ENCODE results near the gene PFKP.

PFKP gene

DNA sequence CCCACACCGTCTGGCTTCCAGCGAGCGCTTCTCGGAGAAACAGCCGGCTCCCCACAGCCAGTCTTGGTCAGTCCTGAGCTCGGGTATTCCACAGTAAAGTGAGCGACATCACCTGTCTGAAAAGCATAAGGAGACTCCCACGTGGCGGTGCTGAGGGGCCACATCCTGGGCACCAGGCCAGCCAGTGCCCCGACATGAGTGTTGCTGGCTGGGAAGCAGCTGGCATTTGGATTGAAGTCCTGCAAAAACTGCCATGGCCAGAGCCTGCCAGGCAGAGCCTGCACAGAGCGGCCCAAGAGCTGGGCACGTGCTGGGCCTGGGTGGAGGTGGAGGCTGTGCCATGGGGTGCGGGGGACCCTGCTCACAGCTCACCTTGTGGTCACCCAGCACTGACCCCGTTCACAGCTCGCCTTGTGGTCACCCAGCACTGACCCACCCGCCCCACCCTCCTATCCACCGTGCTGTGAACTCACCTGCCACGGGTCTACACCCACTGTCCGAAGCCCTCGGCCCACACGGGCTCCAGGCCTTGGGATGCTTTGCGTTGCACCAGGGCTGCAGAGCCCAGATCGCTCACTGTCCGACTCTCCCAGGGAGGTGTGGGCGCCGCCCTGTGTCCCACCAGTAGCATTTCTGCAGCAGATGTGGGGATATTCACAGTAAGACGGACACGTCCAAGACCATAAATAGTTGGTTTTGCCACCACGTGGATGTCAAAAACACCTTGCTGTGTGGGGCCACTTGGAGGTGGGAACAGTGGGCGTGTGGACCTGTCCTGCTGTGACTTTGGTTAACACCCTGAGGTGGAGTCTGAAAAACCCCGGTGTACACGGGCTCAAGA lies 56.4 kb downstream of the PFKP start:
- H3K4me2 ChIP-seq (ENCODE audit: low read depth, low read length), result no peak overlapping the region
- no peaks in the 10 kb centered on the region for H3K27me3 ChIP-seq (replicated peaks; ENCODE audit: insufficient read depth, low read length)
- H3K9ac ChIP-seq (ENCODE audit: low read length), result no peak overlapping the region
- H2AFZ ChIP-seq (ENCODE audit: low read length), result no peak overlapping the region
- H3K9me3 ChIP-seq (replicated peaks; ENCODE audit: insufficient read depth, low read length), result no peaks in the 10 kb centered on the region
- H3K4me1 ChIP-seq (ENCODE audit: low read length), result no peaks in the 10 kb centered on the region
- H3K79me2 ChIP-seq (ENCODE audit: low read length), result no peaks in the 10 kb centered on the region
- H3K9me2 ChIP-seq (replicated peaks; ENCODE audit: insufficient read depth, low read length), result no peaks in the 10 kb centered on the region
- no peak for TF ChIP-seq EZH2 (optimal IDR thresholded peaks at IDR 0.05; ENCODE audit: low read depth, low read length)
- no peak for TF ChIP-seq EZH2phosphoT487 (IDR thresholded peaks at IDR 0.05; ENCODE audit: low read length)
- TF ChIP-seq, protein P1, sequence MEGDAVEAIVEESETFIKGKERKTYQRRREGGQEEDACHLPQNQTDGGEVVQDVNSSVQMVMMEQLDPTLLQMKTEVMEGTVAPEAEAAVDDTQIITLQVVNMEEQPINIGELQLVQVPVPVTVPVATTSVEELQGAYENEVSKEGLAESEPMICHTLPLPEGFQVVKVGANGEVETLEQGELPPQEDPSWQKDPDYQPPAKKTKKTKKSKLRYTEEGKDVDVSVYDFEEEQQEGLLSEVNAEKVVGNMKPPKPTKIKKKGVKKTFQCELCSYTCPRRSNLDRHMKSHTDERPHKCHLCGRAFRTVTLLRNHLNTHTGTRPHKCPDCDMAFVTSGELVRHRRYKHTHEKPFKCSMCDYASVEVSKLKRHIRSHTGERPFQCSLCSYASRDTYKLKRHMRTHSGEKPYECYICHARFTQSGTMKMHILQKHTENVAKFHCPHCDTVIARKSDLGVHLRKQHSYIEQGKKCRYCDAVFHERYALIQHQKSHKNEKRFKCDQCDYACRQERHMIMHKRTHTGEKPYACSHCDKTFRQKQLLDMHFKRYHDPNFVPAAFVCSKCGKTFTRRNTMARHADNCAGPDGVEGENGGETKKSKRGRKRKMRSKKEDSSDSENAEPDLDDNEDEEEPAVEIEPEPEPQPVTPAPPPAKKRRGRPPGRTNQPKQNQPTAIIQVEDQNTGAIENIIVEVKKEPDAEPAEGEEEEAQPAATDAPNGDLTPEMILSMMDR (IDR thresholded peaks at IDR 0.05; ENCODE audit: low read length), result no peak
- no peak for DNase-seq
- no peak overlapping the region for H3K27ac ChIP-seq (ENCODE audit: low read length)
- no peaks in the 10 kb centered on the region for H4K20me1 ChIP-seq (ENCODE audit: insufficient read depth, low read length)
- no peak overlapping the region for H3K4me3 ChIP-seq (ENCODE audit: low read length)
- H3F3A ChIP-seq (ENCODE audit: insufficient read depth, low read length), result no peaks in the 10 kb centered on the region
- no peaks in the 10 kb centered on the region for H3K36me3 ChIP-seq (replicated peaks; ENCODE audit: insufficient read depth, low read length)

DNA sequence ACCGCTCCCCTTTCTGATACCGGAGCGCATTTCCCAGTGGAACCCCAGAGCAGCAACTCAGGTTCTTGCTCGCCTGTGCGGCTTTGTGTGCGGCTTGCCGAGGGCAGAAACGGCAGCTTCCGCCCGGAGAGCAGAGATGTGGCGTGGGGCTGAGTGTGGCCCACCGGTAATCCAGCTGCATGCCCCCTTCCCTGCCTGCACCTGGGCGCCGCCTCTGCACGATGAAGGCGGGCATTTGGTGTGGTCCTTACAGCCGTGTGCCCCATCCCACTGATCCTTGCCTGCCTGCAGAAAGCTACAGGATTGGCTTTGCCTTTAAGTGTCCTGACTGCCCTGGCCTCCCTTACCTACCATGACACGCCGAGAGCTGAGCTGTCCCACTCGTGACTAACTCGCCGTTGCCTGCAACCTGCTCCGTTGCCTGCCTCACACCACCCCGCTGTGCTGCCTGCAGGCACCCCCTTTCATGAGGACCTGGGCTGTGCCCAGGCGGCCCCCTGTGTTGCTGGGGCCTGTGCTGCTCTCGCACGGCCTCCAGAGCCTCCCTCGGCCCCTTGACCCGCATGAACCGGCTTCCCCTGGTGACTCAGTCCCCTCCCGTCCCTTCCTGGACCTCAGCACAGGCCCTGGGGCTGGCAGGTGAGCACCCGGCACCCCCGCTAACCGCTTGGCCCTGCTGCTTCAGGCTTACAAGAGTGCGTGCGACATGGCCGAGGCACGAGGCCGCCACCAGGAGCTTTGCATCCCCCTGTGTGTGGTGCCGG lies 57.2 kb downstream of the PFKP start:
- TF ChIP-seq EZH2 (optimal IDR thresholded peaks at IDR 0.05; ENCODE audit: low read depth, low read length) (no peak), EZH2phosphoT487 (IDR thresholded peaks at IDR 0.05; ENCODE audit: low read length) (no peak)
- TF ChIP-seq, protein P1 (IDR thresholded peaks at IDR 0.05; ENCODE audit: low read length), result no peak
- H3K27ac ChIP-seq (ENCODE audit: low read length), result no peak overlapping the region
- no peaks in the 10 kb centered on the region for H3K36me3 ChIP-seq (replicated peaks; ENCODE audit: insufficient read depth, low read length)
- DNase-seq, result no peak
- no peaks in the 10 kb centered on the region for H3F3A ChIP-seq (ENCODE audit: insufficient read depth, low read length)
- H3K9me2 ChIP-seq (replicated peaks; ENCODE audit: insufficient read depth, low read length), result no peaks in the 10 kb centered on the region
- H3K4me1 ChIP-seq (ENCODE audit: low read length), result no peaks in the 10 kb centered on the region
- H3K4me2 ChIP-seq (ENCODE audit: low read depth, low read length), result no peak overlapping the region
- no peak overlapping the region for H3K9ac ChIP-seq (ENCODE audit: low read length)
- H3K27me3 ChIP-seq (replicated peaks; ENCODE audit: insufficient read depth, low read length), result no peaks in the 10 kb centered on the region
- no peaks in the 10 kb centered on the region for H3K9me3 ChIP-seq (replicated peaks; ENCODE audit: insufficient read depth, low read length)
- H3K79me2 ChIP-seq (ENCODE audit: low read length), result no peaks in the 10 kb centered on the region
- no peak overlapping the region for H2AFZ ChIP-seq (ENCODE audit: low read length)
- no peak overlapping the region for H3K4me3 ChIP-seq (ENCODE audit: low read length)
- H4K20me1 ChIP-seq (ENCODE audit: insufficient read depth, low read length), result no peaks in the 10 kb centered on the region

DNA sequence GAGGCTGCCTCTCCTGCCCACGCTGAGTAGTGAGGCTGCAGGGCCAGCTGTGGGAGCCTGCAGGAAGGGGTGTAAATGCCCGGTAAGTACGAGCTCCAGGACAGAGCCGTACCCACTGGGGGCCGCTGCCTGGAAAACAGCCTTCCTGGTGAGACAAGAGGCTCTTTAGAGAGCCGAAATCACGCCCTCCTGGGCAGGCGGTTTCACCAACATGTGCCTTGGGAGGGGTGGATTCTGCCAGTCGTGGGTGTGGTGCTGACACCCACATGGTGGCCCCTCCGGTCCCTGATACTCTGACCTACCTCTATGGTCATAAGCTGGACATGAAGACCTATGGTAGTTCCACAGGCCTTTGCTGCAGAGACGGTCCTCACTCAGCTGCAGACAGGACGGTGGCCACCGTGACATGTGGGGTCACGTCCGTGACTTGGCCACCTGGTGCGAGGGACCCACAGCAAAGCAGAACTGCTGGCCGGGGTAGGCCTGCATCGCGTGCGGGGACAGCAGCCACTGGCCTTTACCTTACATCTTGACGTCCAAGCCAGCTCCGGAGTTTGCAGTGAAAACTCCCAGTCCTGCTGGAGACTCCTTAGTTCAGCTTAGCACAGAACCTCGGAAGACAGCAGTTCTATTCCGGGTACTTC lies 58.3 kb downstream of the PFKP start:
- Histone ChIP-seq H3K36me3 (replicated peaks; ENCODE audit: insufficient read depth, low read length) (no peaks in the 10 kb centered on the region), H3F3A (ENCODE audit: insufficient read depth, low read length) (no peaks in the 10 kb centered on the region), H3K27ac (ENCODE audit: low read length) (no peak overlapping the region)

More for the DNA sequence above, 58.3 kb downstream of the PFKP start:
- Histone ChIP-seq H3K4me2 (ENCODE audit: low read depth, low read length) (no peak overlapping the region), H3K79me2 (ENCODE audit: low read length) (no peaks in the 10 kb centered on the region), H3K4me3 (ENCODE audit: low read length) (no peak overlapping the region), H3K9me2 (replicated peaks; ENCODE audit: insufficient read depth, low read length) (no peaks in the 10 kb centered on the region), H3K4me1 (ENCODE audit: low read length) (no peaks in the 10 kb centered on the region), H4K20me1 (ENCODE audit: insufficient read depth, low read length) (no peaks in the 10 kb centered on the region), H3K9me3 (replicated peaks; ENCODE audit: insufficient read depth, low read length) (no peaks in the 10 kb centered on the region), H3K27me3 (replicated peaks; ENCODE audit: insufficient read depth, low read length) (no peaks in the 10 kb centered on the region), H3K9ac (ENCODE audit: low read length) (no peak overlapping the region), H2AFZ (ENCODE audit: low read length) (no peak overlapping the region)
- DNase-seq, result no peak
- TF ChIP-seq EZH2phosphoT487 (IDR thresholded peaks at IDR 0.05; ENCODE audit: low read length), result no peak
- TF ChIP-seq, protein P1 (IDR thresholded peaks at IDR 0.05; ENCODE audit: low read length), result no peak

Measured in MM.1S (cell line).